Caco-2 (cell line): ENCODE data around the gene NRCAM. TPM values are rescaled to one million over a fixed set of nuclear protein-coding genes. Genes with fewer than 3 reads are reported as not detected.

ENCODE experiments used
- BruUV-seq: library from RNA; stranded (reverse); fragments of 400-500 nt; replicated peaks from 2 replicates; lab custom pipeline; 2021; lab: Mats Ljungman, UMichigan
- CTCF ChIA-PET: fragments of 300-600 bp; sonication (Branson Sonifier 250); formaldehyde crosslinking; loops from one replicate; lab custom pipeline; 2022; ENCODE audit warnings: antibody characterized with exemption; lab: Charles Lee
- POLR2A ChIA-PET: fragments of 300-600 bp; sonication (Branson Sonifier 250); formaldehyde crosslinking; loops from one replicate; lab custom pipeline; 2022; ENCODE audit warnings: antibody characterized with exemption; lab: Charles Lee
- DNase-seq, 2 experiments: peaks; one replicate each; pipeline versions ENCODE4 v3.0.0 to v3.0.0-alpha.2; 2020 to 2022
- H3K27me3 ChIP-seq: replicated peaks from 2 replicates; pipeline ENCODE4 v1.6.0; 2011; ENCODE audit warnings: low read length; ENCODE audit not compliant: control insufficient read depth, insufficient read depth
- H3K36me3 ChIP-seq: 2 replicates; pipeline ENCODE4 v1.5.1; 2011; ENCODE audit warnings: low read length; ENCODE audit not compliant: control insufficient read depth, insufficient read depth
- H3K4me1 ChIP-seq: fragments of 250-450 bp; sonication (Bioruptor Pico); 2 replicates; pipeline ENCODE4 v1.5.1; 2020; ENCODE audit warnings: mild to moderate bottlenecking
- H3K4me3 ChIP-seq: 2 replicates; pipeline ENCODE4 v1.5.1; 2011; ENCODE audit warnings: low read depth, mild to moderate bottlenecking, control low read depth, low read length
- H3K9me3 ChIP-seq: fragments of 250-450 bp; sonication (Bioruptor Pico); 2 replicates; pipeline ENCODE4 v1.5.1; 2020; ENCODE audit warnings: mild to moderate bottlenecking, moderate library complexity
- H3K27ac Mint-ChIP-seq: one replicate; pipeline ENCODE4 v1.8.0; 2022; ENCODE audit warnings: mixed read lengths; ENCODE audit not compliant: unreplicated experiment
- H3K27me3 Mint-ChIP-seq: one replicate; pipeline ENCODE4 v1.8.0; 2022; ENCODE audit warnings: mixed read lengths; ENCODE audit not compliant: insufficient read depth, unreplicated experiment
- H3K36me3 Mint-ChIP-seq: one replicate; pipeline ENCODE4 v1.8.0; 2022; ENCODE audit warnings: mild to moderate bottlenecking, mixed read lengths; ENCODE audit not compliant: insufficient read depth, unreplicated experiment
- H3K4me1 Mint-ChIP-seq: one replicate; pipeline ENCODE4 v1.8.0; 2022; ENCODE audit warnings: low read depth, mixed read lengths; ENCODE audit not compliant: unreplicated experiment
- H3K4me3 Mint-ChIP-seq: one replicate; pipeline ENCODE4 v1.8.0; 2022; ENCODE audit warnings: mild to moderate bottlenecking, moderate library complexity, mixed read lengths; ENCODE audit not compliant: unreplicated experiment
- H3K9me3 Mint-ChIP-seq: one replicate; pipeline ENCODE4 v1.8.0; 2022; ENCODE audit warnings: mixed read lengths; ENCODE audit not compliant: unreplicated experiment
- intact Hi-C: fragments of 100-400 bp; cut with micrococcal nuclease; formaldehyde crosslinking; loops from one replicate; pipeline ENCODE4 v1.10.0; 2022; ENCODE audit not compliant: unreplicated experiment
- total RNA-seq: library from RNA; stranded (reverse); gene quantifications from 2 replicates; pipeline ENCODE4 v1.2.3, GENCODE V29; 2022
- TF ChIP-seq, protein P1 (sequence below), 2 experiments: fragments of 200-600 bp in 1 of 2; IDR thresholded peaks; 1 replicate in 1 of 2; 2 replicates in 1 of 2; pipeline versions ENCODE4 v1.5.1 to v1.8.0; 2011 to 2022; ENCODE audit warnings: antibody characterized with exemption in 1 of 2, control low read depth in 1 of 2, inconsistent platforms in 1 of 2, low read depth in 1 of 2, low read length in 1 of 2, mild to moderate bottlenecking in 1 of 2, moderate library complexity in 1 of 2; ENCODE audit not compliant: insufficient read depth in 1 of 2, severe bottlenecking in 1 of 2, unreplicated experiment in 1 of 2

The NRCAM gene
- total RNA-seq, 1 experiment from 2014 or later: 96.2 TPM

DNA sequence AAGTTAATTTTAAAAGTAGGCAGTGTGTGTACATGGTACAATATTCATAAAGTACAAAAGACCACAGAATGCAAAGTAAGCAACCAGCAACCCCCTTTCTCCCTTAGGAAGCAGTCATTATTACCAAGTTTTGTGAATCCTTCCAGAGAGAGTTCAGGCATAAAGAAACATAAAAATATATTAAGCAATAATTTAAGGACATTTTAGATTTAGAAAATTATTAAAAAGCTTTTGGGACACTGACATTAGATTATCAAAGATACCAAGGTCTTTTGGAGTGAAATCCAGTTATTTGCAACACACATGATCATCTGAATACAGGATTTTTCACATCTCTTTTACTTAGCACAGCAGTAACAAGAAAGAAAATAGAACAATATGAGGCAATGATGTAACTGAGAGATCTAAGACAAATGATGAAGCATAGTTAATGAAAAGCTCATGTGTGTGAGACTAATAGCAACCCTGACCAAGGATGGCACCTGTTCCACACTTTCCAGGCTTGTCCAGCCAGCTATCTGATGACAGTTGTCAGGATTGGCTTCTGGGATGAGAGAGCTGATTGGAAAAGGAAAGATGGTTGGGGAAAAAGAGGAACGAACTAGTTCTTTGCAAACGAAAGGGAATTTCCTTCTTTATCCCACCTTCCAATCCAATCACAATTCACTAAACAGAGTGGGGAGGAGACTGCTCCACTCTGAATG is 210.6 kb downstream of the NRCAM start:
- H3K27me3 Mint-ChIP-seq: no peaks in the 10 kb centered on the region
- TF ChIP-seq, protein P1, sequence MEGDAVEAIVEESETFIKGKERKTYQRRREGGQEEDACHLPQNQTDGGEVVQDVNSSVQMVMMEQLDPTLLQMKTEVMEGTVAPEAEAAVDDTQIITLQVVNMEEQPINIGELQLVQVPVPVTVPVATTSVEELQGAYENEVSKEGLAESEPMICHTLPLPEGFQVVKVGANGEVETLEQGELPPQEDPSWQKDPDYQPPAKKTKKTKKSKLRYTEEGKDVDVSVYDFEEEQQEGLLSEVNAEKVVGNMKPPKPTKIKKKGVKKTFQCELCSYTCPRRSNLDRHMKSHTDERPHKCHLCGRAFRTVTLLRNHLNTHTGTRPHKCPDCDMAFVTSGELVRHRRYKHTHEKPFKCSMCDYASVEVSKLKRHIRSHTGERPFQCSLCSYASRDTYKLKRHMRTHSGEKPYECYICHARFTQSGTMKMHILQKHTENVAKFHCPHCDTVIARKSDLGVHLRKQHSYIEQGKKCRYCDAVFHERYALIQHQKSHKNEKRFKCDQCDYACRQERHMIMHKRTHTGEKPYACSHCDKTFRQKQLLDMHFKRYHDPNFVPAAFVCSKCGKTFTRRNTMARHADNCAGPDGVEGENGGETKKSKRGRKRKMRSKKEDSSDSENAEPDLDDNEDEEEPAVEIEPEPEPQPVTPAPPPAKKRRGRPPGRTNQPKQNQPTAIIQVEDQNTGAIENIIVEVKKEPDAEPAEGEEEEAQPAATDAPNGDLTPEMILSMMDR (IDR thresholded peaks at IDR 0.05; ENCODE audit: insufficient read depth in 1 of 2, low read depth in 1 of 2, low read length in 1 of 2, severe bottlenecking in 1 of 2, unreplicated experiment in 1 of 2): no peak
- TSS peak; percentile 71 for BruUV-seq
- CTCF ChIA-PET: interaction anchor here (0.5 kb wide), 1 partner anchor 64 kb away, joined by 3 read pairs; no protein-coding TSS in a partner anchor
- H3K27me3 ChIP-seq: no peaks in the 10 kb centered on the region
- peaks cover 7% of the 10 kb centered on the region for H3K36me3 Mint-ChIP-seq
- no peak overlapping the region for H3K4me3 ChIP-seq
- no peak for DNase-seq
- peaks cover 68% of the 10 kb centered on the region for H3K4me1 ChIP-seq
- peaks cover 46% of the 10 kb centered on the region for H3K4me1 Mint-ChIP-seq
- H3K27ac Mint-ChIP-seq: peak overlapping the region; percentile 80
- peak overlapping the region; percentile 43 for H3K4me3 Mint-ChIP-seq
- intact Hi-C loops: loop anchor here (1.0 to 5.0 kb wide), 4 partner anchors 10 to 322 kb away; partner anchors contain the start of genes DNAJB9 and THAP5
- H3K9me3 Mint-ChIP-seq: no peaks in the 10 kb centered on the region
- H3K36me3 ChIP-seq: no peaks in the 10 kb centered on the region
- no peaks in the 10 kb centered on the region for H3K9me3 ChIP-seq
- POLR2A ChIA-PET: interaction anchor here (0.6 to 1.0 kb wide), 2 partner anchors 280 to 1079 kb away, joined by 4 to 5 read pairs; partner anchors contain the start of gene PNPLA8

GRCh38 chr7:108244110-108244509 is 212.1 kb downstream of the NRCAM start:
- Histone ChIP-seq H3K4me3 (no peak overlapping the region), H3K4me1 (peaks cover 58% of the 10 kb centered on the region), H3K9me3 (no peaks in the 10 kb centered on the region), H3K36me3 (no peaks in the 10 kb centered on the region), H3K27me3 (no peaks in the 10 kb centered on the region)
- intact Hi-C loops: no loop called here
- H3K36me3 Mint-ChIP-seq: peaks cover 7% of the 10 kb centered on the region
- H3K4me1 Mint-ChIP-seq: peaks cover 47% of the 10 kb centered on the region
- ChIA-PET CTCF (no interaction called here), POLR2A (no interaction called here)
- DNase-seq: no peak
- TF ChIP-seq, protein P1 (IDR thresholded peaks at IDR 0.05; ENCODE audit: insufficient read depth in 1 of 2, low read depth in 1 of 2, low read length in 1 of 2, severe bottlenecking in 1 of 2, unreplicated experiment in 1 of 2): no peak
- no peaks in the 10 kb centered on the region for H3K9me3 Mint-ChIP-seq
- no peak overlapping the region for H3K4me3 Mint-ChIP-seq
- no peaks in the 10 kb centered on the region for H3K27me3 Mint-ChIP-seq
- no TSS peak for BruUV-seq
- H3K27ac Mint-ChIP-seq: peak overlapping the region; percentile 80

DNA sequence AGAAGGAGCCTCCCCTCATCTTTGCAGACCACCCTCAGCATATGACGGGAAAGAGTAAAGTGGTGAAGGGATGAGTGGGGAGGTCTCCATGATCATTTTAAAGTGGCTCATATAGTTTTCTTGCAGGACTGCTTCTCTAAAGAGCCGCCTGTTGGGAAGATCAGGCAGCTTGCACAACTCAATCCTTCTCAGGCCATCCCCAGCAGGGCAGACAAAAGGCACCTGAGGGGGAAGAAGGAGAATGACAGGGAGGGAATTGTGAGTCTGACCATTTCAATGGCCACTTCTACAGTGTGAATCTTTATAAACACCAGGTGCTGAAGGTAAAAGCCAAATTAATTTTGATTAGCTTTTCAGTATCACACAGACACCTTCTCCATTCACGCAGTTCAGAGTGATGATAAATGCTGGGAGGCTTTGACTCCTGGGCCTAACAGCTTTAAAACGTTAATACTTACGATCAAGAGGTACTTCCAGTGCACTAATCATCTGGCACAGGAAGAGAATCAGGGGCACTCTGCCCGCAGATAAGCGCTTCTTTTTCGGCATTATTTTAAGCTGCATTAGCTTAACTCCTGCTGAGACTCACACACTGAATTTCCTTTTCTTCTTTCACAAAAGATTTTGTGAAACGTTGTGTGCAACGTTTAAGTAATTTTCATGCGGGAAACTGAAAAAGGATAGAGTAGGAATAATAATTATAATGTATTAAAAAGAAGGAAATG is 216.6 kb downstream of the NRCAM start:
- Mint-ChIP-seq H3K4me3 (no peak overlapping the region), H3K4me1 (peaks cover 43% of the 10 kb centered on the region)

More for the DNA sequence above, 216.6 kb downstream of the NRCAM start:
- no TSS peak for BruUV-seq
- no peak for DNase-seq
- Histone ChIP-seq H3K36me3 (no peaks in the 10 kb centered on the region), H3K9me3 (no peaks in the 10 kb centered on the region), H3K4me3 (no peak overlapping the region), H3K27me3 (no peaks in the 10 kb centered on the region), H3K4me1 (peaks cover 53% of the 10 kb centered on the region)
- H3K9me3 Mint-ChIP-seq: no peaks in the 10 kb centered on the region
- intact Hi-C loops: loop anchor here (5.0 kb wide), 2 partner anchors 208 to 237 kb away; partner anchors contain the start of gene LAMB1
- H3K27me3 Mint-ChIP-seq: no peaks in the 10 kb centered on the region
- TF ChIP-seq, protein P1 (IDR thresholded peaks at IDR 0.05; ENCODE audit: insufficient read depth in 1 of 2, low read depth in 1 of 2, low read length in 1 of 2, severe bottlenecking in 1 of 2, unreplicated experiment in 1 of 2): no peak
- ChIA-PET CTCF (no interaction called here), POLR2A (no interaction called here)
- no peak overlapping the region for H3K27ac Mint-ChIP-seq
- peaks cover 6% of the 10 kb centered on the region for H3K36me3 Mint-ChIP-seq
